NCI-H2171 treated with DMSO at 0.1 percent for 48 hours (cell line): ENCODE results near the gene PELI2.

ENCODE experiments used
- DNase-seq: peaks from one replicate; lab custom pipeline; 2025; lab: John Stamatoyannopoulos, UW

PELI2 gene

DNA sequence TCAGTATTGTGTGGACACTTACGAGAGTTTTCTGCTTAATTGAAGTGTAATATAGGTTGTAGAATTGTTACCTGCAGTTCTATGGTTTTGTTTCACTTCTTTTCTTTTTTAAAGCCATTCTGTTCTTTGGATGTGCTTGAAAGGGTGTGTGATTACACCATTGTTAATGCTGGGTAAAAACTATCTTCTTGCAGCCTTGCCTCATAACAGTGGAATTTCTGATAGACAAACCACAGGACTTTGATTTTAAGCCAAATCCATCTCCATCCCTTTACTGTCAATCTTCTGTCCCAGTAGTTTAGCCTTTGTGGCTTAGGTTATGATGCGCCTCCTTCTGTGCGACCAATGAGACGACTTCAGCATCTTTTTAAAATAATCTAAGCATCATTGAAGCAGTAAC lies 182.3 kb downstream of the PELI2 start:
- no peak for DNase-seq

DNA sequence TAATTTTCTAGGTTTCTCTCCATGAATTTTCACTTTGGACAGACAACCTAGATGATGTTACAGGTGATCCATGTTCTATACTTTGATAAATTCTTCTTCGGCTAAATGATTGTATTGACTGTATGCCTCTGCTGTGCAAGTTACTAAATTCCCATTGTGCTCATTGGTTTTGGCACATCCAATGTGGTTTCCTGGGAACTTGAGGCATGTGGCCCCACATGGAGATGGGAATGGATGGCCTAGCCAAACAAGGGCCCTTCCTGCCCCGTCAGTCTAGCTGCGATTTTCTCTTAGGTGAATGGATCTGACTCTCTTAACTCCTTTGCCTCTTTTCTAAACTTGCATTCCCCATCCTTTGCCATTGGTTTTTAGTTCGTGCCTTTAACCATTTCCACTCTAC lies 186.2 kb downstream of the PELI2 start:
- DNase-seq: no peak

DNA sequence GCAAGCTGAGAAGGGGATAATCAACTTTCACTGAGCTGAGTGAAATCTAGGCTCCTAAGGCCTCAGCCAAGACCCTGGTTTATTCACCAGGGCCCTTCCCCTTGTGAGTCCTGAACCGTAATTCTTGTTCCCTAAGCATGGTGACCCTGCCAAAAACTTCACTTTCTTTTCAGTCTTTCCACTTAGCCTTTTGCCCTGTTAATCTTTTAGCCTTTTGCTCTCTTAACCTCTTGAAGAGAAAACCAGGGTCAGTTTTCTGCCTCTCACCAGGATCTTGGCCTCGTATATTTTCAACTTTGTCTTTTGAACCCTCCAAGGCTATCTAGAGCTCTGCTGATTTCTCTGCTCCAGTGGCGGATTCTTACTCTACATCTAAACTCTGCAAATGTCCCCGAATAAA lies 191.0 kb downstream of the PELI2 start:
- no peak for DNase-seq

DNA sequence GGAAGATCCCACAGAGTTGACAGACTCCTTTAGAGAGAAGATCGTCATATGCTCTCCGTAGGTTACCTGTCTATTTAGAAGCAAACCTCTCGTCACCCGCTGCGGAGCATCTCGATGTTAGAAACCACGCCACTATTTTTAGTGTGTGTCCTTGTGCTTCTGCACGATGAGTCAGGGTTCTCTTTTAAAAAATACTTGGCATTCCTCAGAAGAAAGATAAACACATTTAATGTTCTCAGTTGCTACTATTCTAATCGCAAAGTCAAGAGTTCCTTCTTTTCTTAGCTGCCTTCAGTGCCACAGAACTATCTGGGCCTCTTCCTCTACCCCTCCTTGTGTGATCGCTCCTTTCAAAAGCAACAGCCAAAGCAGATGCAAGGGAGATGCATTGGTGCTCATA lies 192.4 kb downstream of the PELI2 start:
- no peak for DNase-seq

DNA sequence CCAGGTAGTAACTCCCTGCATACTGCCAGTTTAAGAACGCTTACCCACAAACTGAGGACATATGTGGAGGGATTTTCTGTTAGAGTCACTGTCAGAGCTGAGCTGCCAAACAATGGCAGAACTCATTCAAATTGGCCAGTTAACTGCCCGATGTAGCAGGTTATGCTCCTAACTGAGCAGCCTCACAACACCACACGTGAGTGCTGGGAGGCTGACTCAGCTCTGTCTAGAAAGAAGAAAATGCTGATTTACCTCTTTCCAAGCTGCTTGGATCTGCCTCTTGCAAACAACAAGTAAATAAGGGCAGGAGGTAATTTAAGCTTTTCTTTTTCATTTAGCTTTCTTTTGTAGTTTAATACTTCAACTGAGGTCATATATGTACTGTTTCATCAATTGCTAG lies 195.6 kb downstream of the PELI2 start:
- DNase-seq: no peak

DNA sequence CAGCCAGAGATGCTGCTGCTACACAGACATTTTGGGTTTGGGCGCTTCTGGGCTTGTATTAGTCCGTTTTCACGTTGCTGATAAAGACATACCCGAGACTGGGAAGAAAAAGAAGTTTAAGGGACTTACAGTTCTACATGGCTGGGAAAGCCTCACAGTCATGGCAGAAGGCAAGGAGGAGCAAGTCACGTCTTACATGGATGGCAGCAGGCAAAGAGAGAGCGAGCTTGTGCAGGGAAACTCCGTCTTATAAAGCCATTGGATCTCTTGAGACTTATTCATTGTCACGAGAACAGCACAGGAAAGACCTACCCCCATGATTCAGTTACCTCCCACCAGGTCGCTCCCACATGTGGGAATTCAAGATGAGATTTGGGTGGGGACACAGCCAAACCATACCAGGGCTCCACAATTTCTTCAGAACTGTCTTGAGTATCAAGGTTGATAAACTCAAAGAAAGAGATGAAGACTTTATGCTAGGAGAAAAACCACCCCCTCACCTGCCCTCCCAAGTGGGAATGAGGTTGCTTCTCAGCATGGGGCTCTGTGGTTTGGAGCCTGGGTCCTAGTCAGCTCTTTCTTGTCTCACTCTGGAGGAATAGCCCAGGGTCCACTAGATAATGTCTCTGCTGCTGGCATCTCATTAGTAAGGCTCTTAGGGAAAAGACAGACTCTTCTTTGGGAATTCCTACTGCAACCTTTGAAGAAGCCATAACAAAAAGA lies 200.3 kb downstream of the PELI2 start:
- no peak for DNase-seq

DNA sequence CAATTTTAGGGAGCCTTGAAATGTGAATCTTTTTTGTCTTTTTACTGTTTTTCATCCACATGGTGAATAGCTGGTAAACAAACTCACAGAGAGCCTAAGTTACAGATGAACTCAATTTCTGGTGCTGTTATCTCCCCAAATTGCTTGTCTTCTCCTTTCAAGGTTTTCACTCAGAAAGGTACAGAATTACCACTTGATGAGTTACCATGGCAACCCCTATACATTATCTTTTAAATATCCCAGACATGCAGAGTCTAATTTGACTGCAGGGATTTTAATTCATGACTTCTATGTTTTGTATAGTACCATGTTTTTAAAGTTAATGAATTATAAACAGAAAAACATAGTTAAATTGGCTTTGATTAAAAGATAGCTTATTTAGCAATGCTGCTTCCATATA lies 203.7 kb downstream of the PELI2 start:
- no peak for DNase-seq

DNA sequence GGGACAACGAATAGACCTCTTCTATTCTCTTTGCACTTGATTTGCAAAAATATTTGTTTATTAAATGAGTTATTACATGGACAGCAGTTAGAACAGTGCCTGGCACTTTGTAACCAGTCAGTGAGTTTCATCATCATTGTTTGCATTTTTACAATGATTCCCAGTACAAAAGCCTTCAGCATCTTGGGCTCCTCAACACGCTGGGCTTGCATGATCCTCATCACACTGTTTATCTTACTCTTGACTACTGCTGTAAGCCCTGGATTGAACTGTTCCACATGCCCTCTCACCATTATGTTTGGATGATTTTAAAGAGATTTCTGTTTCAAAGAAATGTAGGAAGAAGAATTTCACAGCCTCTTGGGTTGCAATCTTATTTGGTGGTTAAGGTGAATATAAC lies 204.3 kb downstream of the PELI2 start:
- no peak for DNase-seq

DNA sequence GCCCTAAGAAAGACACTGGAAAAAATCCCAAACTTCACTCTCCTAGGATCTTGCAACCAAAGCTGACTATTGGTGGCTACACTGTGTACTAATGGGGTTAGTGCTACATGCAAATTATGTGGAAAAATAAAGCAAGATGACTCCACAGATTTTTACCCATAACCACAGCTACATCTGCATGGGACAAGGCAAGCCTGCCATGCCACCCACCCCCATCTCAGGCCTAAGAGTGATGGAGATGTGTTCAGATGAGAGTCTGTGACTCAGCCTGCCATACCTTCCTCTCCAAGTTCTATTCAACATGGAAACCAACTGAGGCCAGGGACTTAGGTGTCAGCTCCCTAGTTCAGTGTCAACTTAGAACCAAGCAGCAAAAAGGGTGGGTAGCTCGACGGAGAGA lies 206.2 kb downstream of the PELI2 start:
- DNase-seq: no peak

DNA sequence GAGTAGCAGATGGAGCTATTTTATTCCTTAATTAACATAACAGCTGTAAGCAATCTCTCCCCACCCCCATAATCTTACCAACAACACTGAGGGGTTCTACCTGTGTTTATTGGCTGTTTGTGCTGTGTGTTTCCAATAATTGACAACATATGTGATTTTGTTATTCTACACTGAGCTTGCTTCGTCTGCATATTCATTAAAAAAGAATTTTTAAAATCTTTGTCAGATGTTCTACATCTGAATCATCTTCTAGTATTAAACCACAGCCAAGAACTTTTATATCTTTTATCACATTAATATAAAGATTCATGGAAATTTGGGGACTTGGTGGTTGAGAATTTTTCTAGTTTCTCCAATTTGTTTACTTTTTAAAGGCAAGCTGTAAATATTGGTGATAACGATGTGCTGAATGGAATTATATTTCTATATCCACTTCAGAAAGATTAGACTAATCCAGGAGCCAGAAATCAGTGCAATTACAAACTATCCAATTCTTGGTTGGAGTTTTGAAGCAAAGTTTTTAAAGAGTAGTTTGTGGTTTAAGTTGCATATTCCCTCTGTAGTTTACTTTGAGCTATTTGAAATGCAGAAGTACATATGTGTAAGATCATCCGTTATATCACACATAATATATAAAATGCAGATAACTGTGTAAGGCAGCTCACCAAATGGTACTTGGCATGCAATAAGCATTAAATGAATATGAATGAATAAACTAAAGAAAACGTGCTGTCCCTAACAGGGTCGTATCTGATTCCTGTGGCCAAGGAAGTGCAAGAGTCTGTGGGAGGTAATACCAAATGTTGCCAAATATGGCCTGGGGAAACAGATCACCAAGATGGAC lies 206.9 kb downstream of the PELI2 start:
- DNase-seq: peak; percentile 63

DNA sequence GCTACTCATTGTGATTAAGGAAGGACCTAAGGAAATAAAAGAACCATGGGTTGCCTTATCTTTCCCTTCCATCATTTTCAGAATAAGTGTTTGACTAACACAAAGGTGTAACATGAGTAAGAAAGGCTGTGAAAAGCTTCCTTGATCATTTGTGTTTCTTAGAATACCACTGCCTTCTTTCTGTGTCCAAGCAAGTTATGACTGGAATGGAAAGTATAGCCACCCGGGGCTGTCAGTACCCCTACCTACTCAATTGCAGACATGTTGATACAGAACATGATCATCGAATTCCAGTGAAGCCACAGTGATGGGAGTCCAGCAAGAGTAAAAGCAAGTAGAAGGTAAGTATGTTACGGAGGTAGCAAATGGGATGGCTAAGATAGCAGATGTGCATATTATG lies 209.8 kb downstream of the PELI2 start:
- no peak for DNase-seq

DNA sequence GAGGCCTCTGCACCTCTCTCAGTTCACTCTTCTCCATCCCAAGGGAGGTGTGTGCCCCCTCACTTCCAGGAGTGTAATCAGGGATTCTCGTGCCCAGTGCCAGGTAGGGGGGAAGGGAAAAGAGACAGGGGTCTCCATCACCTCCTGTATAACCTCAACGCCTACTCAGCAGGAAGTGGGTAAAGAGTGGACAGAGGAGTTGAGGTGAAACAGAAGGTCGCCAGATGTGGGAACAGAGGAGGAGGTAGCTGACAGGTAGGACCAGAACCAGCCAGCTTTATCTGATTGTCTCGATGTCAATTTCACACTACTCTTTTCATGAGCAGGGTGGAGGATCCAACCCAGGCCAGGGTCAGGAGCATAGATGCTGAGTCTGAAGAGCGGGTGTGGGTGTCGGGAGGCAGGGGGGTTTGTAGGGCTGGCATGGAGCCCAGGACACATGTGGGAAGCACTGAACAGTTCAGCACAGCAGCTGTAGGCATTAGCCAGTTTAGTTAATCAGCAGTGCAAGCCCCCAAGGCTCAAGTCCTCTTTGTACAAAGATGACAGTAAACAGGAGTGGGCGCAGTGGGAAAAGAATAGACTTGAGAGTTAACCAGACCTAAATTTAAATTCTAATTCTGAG lies 213.5 kb downstream of the PELI2 start:
- DNase-seq: peak; percentile 55

DNA sequence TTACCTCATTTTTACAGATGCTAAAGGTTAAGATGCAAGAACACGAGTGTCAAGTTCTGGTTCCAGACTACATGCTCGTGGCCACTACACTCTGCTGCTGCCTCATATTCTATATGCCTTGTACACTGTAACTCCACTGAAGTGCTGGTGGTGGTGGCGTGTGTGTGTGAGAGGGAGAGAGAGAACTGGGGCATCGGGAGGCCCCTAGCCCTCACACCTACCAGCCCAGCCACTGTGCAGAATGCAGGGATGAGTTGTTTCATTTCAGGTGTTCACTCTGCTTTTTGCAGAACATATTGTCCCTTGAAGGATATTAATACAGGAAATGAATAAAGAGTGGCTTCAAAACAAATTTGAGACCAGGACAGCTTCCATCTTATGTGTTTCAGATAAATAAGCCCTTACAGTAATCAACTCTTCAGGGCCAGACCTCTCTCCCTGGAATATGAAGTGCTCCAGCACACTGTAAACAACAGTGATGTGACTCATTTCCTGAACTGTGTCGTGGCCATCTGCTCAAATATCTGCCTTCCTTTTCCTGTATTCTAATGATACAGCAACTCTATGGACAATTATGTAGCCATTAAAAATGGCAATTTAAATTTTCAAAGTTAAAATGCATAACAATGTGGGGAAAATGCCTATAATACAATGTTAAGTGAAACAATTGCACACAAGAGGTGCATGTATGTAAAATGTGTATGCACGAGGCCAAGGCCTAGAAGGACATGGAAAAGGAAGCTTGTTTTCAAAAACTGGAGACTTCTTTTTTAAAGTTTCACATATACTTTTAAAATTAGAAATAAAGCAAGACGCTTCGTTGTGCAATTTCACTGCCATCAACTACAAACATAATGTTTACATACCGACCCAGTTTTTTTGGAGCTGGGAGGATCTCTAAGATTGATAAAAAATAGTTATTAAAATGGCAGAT lies 215.4 kb downstream of the PELI2 start:
- peak; percentile 82 for DNase-seq

DNA sequence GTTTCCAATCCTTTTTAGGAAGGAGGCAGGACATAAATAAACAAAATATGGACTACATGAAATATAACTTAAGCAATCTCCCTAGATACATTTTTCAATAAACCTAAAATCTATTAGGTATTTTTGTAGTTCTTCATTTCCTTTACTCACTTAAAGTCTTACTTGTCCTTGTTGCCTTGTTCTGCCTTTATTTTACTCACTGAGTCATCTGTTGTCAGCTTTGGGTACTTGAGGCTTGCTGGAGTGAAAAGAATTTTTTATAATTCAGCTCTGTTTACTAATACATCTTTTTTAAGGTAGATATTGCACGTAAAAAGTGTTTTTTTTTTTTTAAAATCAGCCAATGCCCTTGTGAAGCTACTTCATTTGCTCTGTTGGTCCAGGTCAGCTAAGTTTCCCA lies 216.2 kb downstream of the PELI2 start:
- DNase-seq: no peak

DNA sequence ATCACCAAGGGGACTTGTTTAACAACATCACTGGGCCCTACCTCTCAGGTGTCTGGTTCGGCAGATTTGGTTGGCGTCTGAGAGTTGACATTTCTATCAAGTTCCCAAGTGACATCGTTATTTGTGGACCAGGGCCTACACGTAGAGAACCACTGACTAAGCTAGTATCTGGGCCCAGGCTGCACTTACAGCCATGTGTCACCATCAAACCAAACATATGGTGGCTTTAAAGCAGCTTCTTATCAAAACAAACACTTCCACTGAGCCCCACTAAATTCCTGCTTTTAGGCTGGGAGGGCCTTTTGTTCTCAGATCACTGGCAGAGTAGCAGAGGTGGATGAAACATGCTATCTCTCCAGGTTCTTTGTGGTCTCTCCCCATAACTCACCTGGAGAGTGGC lies 220.5 kb downstream of the PELI2 start:
- peak; percentile 59 for DNase-seq

DNA sequence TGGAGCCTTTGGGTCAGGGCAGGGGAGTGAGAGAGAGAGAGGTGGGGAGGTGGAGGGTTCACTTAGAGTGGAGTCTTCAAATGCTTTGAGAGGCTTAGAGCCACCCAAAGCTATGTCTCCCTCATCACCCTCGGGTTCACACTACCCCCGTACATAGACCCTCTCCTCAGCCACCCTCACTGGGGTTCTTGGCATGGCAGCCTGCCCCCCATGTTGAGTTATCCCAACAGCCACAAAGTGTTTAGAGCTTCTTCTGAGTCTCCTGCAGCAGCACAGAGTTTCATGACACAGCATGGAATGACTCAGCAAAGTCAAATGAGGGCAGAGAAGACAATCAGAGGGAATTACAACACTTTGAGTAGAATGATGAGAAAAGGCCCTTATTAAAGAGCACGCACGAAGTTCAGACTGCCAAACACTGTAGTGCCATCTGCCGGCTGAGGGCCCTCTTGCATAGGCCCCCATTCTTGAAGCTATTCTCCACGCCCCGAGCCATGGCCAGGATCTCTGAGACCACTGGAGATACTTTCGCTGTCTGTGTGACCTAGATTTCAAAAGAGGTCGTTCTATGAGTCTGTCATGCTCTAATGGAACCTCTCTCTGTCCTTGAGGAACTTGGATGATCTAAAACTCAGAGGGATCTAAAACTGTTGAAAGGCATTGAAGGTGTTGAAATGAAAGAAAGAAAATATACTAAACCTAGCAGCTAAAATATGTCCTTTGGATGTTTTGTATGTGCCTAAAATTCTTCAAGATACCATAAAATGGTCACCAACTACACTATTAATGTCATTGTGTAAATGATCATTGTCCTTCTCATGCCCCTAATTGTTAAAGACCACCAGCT lies 221.9 kb downstream of the PELI2 start:
- peak; percentile 68 for DNase-seq

DNA sequence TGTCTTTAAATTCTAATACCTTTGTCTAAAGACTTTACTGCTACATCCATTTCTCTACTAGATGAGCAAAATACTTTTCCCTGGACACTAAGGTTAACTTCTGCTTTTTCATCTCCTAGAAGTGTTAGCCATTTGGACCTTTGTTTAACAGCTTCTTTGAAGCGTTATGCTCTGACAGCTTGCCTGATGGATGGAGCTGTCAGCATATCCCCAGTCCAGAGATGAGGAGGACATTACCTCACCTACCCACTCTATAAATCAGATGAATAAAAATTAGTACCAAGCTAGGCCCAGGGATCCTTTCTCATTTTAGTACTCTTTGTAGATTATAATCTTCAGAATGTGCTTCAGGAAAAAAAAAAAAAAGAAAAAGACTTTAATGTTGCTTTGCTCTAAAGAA lies 222.7 kb downstream of the PELI2 start:
- no peak for DNase-seq

DNA sequence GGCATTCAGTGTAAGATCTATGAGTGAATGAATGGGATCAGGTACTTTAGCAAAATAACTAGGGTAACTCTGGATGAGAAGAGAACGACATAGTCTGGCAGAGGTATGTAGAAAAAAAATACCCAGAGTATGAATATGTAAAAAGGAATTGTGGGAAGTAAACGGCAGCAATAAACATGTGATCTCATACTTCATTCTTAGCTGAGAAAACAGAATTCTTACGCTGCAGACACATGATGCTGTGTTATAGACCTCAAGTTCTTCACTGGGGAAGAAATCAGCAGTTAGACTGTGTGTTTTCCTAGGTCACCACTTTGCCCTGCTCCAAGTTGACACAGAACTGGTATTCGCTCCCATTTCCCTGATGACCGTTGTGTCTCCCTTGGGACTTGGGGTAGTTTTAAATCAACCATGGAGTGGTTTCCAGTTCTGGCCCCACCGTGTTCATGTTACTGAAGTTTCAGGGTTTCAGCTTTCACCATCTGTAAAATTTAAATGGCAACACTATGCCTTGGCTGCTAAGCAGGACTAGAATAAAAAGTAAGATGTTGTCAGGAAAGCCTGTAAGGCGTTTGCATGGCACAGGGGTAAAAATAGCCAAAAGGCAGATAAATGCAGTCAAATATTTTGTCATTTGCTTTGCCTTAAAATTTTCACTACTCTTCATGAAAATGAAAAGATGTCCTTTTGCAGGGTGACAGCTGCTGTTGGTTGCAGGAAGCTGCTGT lies 223.7 kb downstream of the PELI2 start:
- peak; percentile 77 for DNase-seq

DNA sequence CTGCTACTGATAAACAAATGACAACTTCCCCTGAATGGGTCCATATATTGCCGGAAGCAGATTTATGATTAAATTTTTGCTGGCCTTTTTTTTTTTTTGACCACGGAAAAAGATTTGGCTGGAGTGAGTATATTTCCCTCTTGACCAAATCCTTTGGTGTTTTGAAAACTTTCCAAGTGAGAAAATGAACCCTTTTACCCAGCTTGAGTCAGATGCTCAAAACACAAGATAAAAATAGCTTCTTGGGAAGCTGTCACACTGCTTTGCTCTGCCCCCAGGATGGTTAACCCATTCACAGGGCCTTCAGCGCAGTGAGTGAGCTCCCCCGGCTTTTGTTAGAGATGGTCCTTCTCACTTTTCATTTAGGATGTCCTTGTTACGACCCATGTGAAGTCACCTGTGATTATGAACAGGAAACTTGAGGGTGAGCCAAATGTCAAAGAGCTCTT lies 224.3 kb downstream of the PELI2 start:
- DNase-seq: peak; percentile 79

DNA sequence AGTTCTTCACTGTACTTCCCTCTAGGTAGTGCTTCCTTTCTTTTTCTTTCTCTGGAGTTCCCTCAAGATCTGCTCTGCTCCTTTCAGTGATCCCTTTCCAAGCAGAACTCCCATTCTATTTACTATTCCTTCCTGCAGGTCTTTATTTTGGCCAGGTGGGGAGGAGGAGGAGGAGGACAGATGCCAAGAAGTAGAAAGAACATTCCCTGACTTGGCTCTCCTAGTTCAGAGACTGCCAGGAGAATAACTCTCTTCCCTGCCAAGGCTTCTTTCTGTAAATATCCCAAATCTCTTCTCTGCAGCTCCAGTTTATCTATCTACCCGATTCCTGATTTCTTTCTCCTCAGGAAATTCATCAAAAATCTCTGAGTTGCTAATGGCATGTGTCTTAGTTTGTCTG lies 231.7 kb downstream of the PELI2 start:
- DNase-seq: no peak
